GM23338 (cell line): ENCODE measurements around the gene CNNM3. TPM values are rescaled to one million over a fixed set of nuclear protein-coding genes. Genes with fewer than 3 reads are reported as not detected.

Experiments
- ATAC-seq: fragments of 200-7000 bp; cut with Tn5 transposase; 3 replicates; pipeline ENCODE4 v1.9.1; 2020
- DNase-seq: peaks from one replicate; pipeline ENCODE4 v3.0.0-alpha.2; 2015; ENCODE audit warnings: low spot score
- H2AFZ ChIP-seq: fragments of 200-600 bp; sonication (generic); 2 replicates; pipeline ENCODE4 v1.8.0; 2016; ENCODE audit warnings: antibody characterized with exemption, mild to moderate bottlenecking, moderate library complexity
- H3F3A ChIP-seq: fragments of 200-600 bp; sonication (generic); replicated peaks from 2 replicates; pipeline ENCODE4 v1.8.0; 2017; ENCODE audit warnings: antibody characterized with exemption, mixed run types, low read depth
- H3K27ac ChIP-seq: fragments of 200-600 bp; sonication (generic); 2 replicates; pipeline ENCODE4 v1.6.1; 2016; ENCODE audit warnings: low read depth
- H3K27me3 ChIP-seq: fragments of 200-600 bp; sonication (generic); 2 replicates; pipeline ENCODE4 v1.8.0; 2016; ENCODE audit warnings: mild to moderate bottlenecking, mixed run types, moderate library complexity; ENCODE audit not compliant: insufficient read depth
- H3K36me3 ChIP-seq: fragments of 200-600 bp; sonication (generic); 2 replicates; pipeline ENCODE4 v1.8.0; 2016; ENCODE audit warnings: mild to moderate bottlenecking; ENCODE audit not compliant: insufficient read depth
- H3K4me1 ChIP-seq: fragments of 200-600 bp; sonication (generic); 2 replicates; pipeline ENCODE4 v1.8.0; 2016; ENCODE audit warnings: mild to moderate bottlenecking, moderate library complexity; ENCODE audit not compliant: insufficient read depth
- H3K4me2 ChIP-seq: fragments of 200-600 bp; sonication (generic); 2 replicates; pipeline ENCODE4 v1.7.1; 2017; ENCODE audit warnings: mixed run types
- H3K4me3 ChIP-seq: fragments of 200-600 bp; sonication (generic); 2 replicates; pipeline ENCODE4 v1.6.1; 2016; ENCODE audit warnings: mixed run types
- H3K79me2 ChIP-seq: fragments of 200-600 bp; sonication (generic); replicated peaks from 2 replicates; pipeline ENCODE4 v1.8.0; 2017; ENCODE audit warnings: mild to moderate bottlenecking; ENCODE audit not compliant: insufficient read depth
- H3K9me2 ChIP-seq: fragments of 200-600 bp; sonication (generic); 2 replicates; pipeline ENCODE4 v1.8.0; 2017; ENCODE audit not compliant: insufficient read depth
- H4K20me1 ChIP-seq: fragments of 200-600 bp; sonication (generic); replicated peaks from 2 replicates; pipeline ENCODE4 v1.8.0; 2017; ENCODE audit warnings: mild to moderate bottlenecking; ENCODE audit not compliant: insufficient read depth
- H3K27ac Mint-ChIP-seq: 2 replicates; pipeline ENCODE4 v1.8.0; 2020; ENCODE audit warnings: inconsistent platforms, mild to moderate bottlenecking, moderate library complexity, mixed read lengths
- H3K27me3 Mint-ChIP-seq: 3 replicates; pipeline ENCODE4 v1.8.0; 2022; ENCODE audit warnings: low read depth, mild to moderate bottlenecking, moderate library complexity, mixed read lengths, inconsistent platforms; ENCODE audit not compliant: insufficient read depth, poor library complexity
- H3K36me3 Mint-ChIP-seq: 3 replicates; pipeline ENCODE4 v1.8.0; 2021; ENCODE audit warnings: low read depth, mild to moderate bottlenecking, inconsistent platforms, moderate library complexity, mixed read lengths
- H3K4me1 Mint-ChIP-seq: 3 replicates; pipeline ENCODE4 v1.8.0; 2020; ENCODE audit warnings: mild to moderate bottlenecking, inconsistent platforms, mixed read lengths
- H3K4me3 Mint-ChIP-seq: 3 replicates; pipeline ENCODE4 v1.8.0; 2021; ENCODE audit warnings: moderate library complexity, mild to moderate bottlenecking, inconsistent platforms, mixed read lengths
- H3K9me3 Mint-ChIP-seq: 3 replicates; pipeline ENCODE4 v1.8.0; 2020; ENCODE audit warnings: moderate library complexity, mild to moderate bottlenecking, inconsistent platforms, mixed read lengths
- CREB1 ChIP-seq: fragments of 250-450 bp; sonication (Bioruptor Pico); IDR thresholded peaks from 2 replicates; pipeline ENCODE4 v1.5.0; 2020; ENCODE audit warnings: low read depth, mild to moderate bottlenecking, moderate library complexity
- EZH2 ChIP-seq: fragments of 200-600 bp; sonication (generic); IDR thresholded peaks from one replicate; pipeline ENCODE4 v1.8.0; 2017; ENCODE audit warnings: antibody characterized with exemption, mild to moderate bottlenecking, low read depth; ENCODE audit not compliant: unreplicated experiment
- EZH2phosphoT487 ChIP-seq: fragments of 200-600 bp; sonication (generic); IDR thresholded peaks from one replicate; pipeline ENCODE4 v1.8.1; 2018; ENCODE audit warnings: antibody characterized with exemption; ENCODE audit not compliant: unreplicated experiment
- JUNB ChIP-seq: IDR thresholded peaks from one replicate; pipeline ENCODE4 v1.6.1; 2016; ENCODE audit warnings: antibody characterized with exemption; ENCODE audit not compliant: unreplicated experiment
- NANOG ChIP-seq: IDR thresholded peaks from 2 replicates; pipeline ENCODE4 v1.6.1; 2016; ENCODE audit warnings: antibody characterized with exemption, borderline replicate concordance
- POLR2AphosphoS5 ChIP-seq: IDR thresholded peaks from 2 replicates; pipeline ENCODE4 v1.6.1; 2016; ENCODE audit warnings: antibody characterized with exemption, low read depth
- STAT1 ChIP-seq: IDR thresholded peaks from one replicate; pipeline ENCODE4 v1.6.1; 2016; ENCODE audit warnings: antibody characterized with exemption; ENCODE audit not compliant: unreplicated experiment
- ZNF114 ChIP-seq: fragments of 250-450 bp; sonication (Bioruptor Pico); IDR thresholded peaks from 2 replicates; pipeline ENCODE4 v1.5.0; 2020; ENCODE audit warnings: mild to moderate bottlenecking, moderate library complexity
- ZNF331 ChIP-seq: fragments of 250-450 bp; sonication (Bioruptor Pico); IDR thresholded peaks from 2 replicates; pipeline ENCODE4 v1.5.0; 2020; ENCODE audit warnings: low read depth, mild to moderate bottlenecking, moderate library complexity
- polyA plus RNA-seq: library from polyadenylated mRNA; unstranded; fragments of >200 nt; fragmentation: Nextera tagmentation; extraction: Ambion mirVana; gene quantifications from 2 replicates; pipeline ENCODE4 v1.2.1, GENCODE V29; 2016
- total RNA-seq: library from RNA; depleted of rRNA; stranded (reverse); fragments of >200 nt; shearing (Covaris generic); gene quantifications from 2 replicates; pipeline ENCODE4 v1.2.3, GENCODE V29; 2014
- TF ChIP-seq, protein P1 (sequence below), 2 experiments: fragments of 200-600 bp in 1 of 2; sonication (generic) in 1 of 2; conservative IDR thresholded peaks; 2 replicates each; pipeline versions ENCODE4 v1.5.1 to v1.6.1; 2016 to 2017; ENCODE audit warnings: antibody characterized with exemption in 2 of 2, low read depth in 2 of 2, mild to moderate bottlenecking in 2 of 2, moderate library complexity in 1 of 2
- TF ChIP-seq, protein P2 (sequence below): fragments of 250-450 bp; sonication (Bioruptor Pico); IDR thresholded peaks from 2 replicates; pipeline ENCODE4 v1.5.0; 2020; ENCODE audit warnings: mild to moderate bottlenecking, moderate library complexity

Gene CNNM3
- total and polyA plus RNA-seq, 2 experiments from 2014 or later = 5.3 to 25.7 TPM

DNA sequence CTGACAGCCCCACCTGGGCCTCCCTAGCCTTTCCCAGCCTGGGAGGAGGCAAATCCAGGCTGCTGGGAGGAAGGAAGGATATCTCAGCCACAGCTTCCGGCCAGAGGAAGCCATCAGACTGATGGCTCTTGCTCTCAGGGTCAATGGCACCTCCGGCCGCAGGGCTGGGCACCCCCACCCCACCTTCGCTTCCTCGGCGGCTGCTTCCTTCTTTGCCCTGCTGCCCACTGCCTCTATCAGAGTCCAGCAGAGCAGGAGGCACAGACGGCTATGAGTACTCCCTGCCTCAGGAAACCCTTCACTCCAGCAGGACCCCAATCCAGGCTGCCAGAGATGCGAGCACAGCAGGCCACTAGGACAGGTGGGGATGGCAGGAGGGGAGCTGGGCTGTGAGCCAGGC is 50.5 kb downstream of the CNNM3 start:
- Histone ChIP-seq H2AFZ (no peak overlapping the region), H3K27ac (no peak overlapping the region), H3K4me1 (peaks cover 16% of the 10 kb centered on the region), H3K27me3 (no peaks in the 10 kb centered on the region), H3F3A (peaks cover 7% of the 10 kb centered on the region; the same call in 1 of the 2 replicates), H3K79me2 (peaks cover 36% of the 10 kb centered on the region), H3K9me2 (no peaks in the 10 kb centered on the region), H4K20me1 (no peaks in the 10 kb centered on the region; the same call in 1 of the 2 replicates), H3K4me2 (no peak overlapping the region), H3K4me3 (no peak overlapping the region), H3K36me3 (peaks cover 26% of the 10 kb centered on the region; the same call in 1 of the 2 replicates)
- H3K27ac Mint-ChIP-seq = no peak overlapping the region
- H3K4me3 Mint-ChIP-seq = peak overlapping the region; percentile 52; the same call in 2 of the 3 replicates
- no peaks in the 10 kb centered on the region; the same call in 2 of the 3 replicates for H3K9me3 Mint-ChIP-seq
- DNase-seq (no peak), ATAC-seq (no peak)
- H3K36me3 Mint-ChIP-seq = peaks cover 57% of the 10 kb centered on the region
- peaks cover 20% of the 10 kb centered on the region for H3K27me3 Mint-ChIP-seq
- peaks cover 24% of the 10 kb centered on the region for H3K4me1 Mint-ChIP-seq
- TF ChIP-seq ZNF114 (no peak), CREB1 (CRISPR knock-in tag) (no peak)

DNA sequence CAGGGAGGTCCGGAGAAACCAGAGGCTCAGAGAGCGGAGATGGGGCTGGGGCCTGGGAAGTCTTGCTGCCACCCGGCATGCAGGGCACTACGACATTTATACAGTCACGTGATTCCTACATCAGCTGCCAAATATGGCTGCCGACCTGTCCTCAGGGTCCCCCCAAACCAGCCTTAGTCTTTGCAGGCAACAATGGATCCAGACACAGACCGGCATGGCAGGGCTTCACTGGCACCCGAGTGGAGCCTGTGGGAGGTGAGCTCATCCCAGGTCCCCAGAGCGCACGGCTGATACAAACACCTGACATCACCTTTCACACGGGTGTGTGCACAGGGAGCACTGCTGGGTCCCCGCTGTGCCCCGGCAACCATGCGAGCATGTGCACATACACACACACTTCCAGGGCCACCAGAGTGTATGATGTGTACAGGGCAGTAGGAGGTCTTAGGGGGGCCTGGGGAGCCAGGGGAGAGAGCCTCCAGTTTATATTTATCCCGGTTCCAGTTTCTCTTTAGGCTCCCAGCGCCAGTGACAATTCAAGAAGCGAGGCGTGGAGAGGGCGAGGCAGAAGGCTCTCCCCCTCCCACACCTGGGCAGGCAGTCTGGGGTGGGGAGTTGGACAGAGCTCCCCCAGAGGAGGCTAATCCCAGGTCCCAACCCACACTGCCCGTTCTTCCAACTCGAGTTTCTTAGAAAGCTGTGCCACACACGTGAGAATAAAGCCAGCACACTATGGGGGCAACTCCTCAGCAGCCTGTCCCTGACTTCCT is 51.1 kb downstream of the CNNM3 start:
- H3K4me2 ChIP-seq = peak overlapping the region; percentile 95
- H3K36me3 Mint-ChIP-seq = peaks cover 52% of the 10 kb centered on the region
- peaks cover 16% of the 10 kb centered on the region for H3K4me1 ChIP-seq
- H3K27ac Mint-ChIP-seq = peak overlapping the region; percentile 93
- H4K20me1 ChIP-seq = no peaks in the 10 kb centered on the region; the same call in 1 of the 2 replicates
- H3K4me1 Mint-ChIP-seq = peaks cover 26% of the 10 kb centered on the region
- ATAC-seq (no peak), DNase-seq (no peak)
- no peak overlapping the region for H2AFZ ChIP-seq
- H3K27me3 ChIP-seq = no peaks in the 10 kb centered on the region
- peaks cover 20% of the 10 kb centered on the region for H3K27me3 Mint-ChIP-seq
- peaks cover 22% of the 10 kb centered on the region; the same call in 1 of the 2 replicates for H3K36me3 ChIP-seq
- no peaks in the 10 kb centered on the region; the same call in 2 of the 3 replicates for H3K9me3 Mint-ChIP-seq
- peaks cover 33% of the 10 kb centered on the region for H3K79me2 ChIP-seq
- no peaks in the 10 kb centered on the region for H3K9me2 ChIP-seq
- H3K4me3 Mint-ChIP-seq = peak overlapping the region; percentile 87
- H3K27ac ChIP-seq = peak overlapping the region; percentile 87; the same call in 1 of the 2 replicates
- peak overlapping the region; percentile 90 for H3K4me3 ChIP-seq
- 0 out of 2 replicates have a peak, but pooled peaks cover under 1% of the 10 kb centered on the region for H3F3A ChIP-seq
- TF ChIP-seq JUNB (no peak), NANOG (no peak), POLR2AphosphoS5 (no peak), STAT1 (no peak), ZNF114 (no peak), ZNF331 (no peak), EZH2phosphoT487 (no peak), EZH2 (no peak)
- TF ChIP-seq, protein P1, sequence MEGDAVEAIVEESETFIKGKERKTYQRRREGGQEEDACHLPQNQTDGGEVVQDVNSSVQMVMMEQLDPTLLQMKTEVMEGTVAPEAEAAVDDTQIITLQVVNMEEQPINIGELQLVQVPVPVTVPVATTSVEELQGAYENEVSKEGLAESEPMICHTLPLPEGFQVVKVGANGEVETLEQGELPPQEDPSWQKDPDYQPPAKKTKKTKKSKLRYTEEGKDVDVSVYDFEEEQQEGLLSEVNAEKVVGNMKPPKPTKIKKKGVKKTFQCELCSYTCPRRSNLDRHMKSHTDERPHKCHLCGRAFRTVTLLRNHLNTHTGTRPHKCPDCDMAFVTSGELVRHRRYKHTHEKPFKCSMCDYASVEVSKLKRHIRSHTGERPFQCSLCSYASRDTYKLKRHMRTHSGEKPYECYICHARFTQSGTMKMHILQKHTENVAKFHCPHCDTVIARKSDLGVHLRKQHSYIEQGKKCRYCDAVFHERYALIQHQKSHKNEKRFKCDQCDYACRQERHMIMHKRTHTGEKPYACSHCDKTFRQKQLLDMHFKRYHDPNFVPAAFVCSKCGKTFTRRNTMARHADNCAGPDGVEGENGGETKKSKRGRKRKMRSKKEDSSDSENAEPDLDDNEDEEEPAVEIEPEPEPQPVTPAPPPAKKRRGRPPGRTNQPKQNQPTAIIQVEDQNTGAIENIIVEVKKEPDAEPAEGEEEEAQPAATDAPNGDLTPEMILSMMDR (conservative IDR thresholded peaks at IDR 0.05; ENCODE audit: low read depth in 2 of 2) = no peak
- TF ChIP-seq, protein P2, sequence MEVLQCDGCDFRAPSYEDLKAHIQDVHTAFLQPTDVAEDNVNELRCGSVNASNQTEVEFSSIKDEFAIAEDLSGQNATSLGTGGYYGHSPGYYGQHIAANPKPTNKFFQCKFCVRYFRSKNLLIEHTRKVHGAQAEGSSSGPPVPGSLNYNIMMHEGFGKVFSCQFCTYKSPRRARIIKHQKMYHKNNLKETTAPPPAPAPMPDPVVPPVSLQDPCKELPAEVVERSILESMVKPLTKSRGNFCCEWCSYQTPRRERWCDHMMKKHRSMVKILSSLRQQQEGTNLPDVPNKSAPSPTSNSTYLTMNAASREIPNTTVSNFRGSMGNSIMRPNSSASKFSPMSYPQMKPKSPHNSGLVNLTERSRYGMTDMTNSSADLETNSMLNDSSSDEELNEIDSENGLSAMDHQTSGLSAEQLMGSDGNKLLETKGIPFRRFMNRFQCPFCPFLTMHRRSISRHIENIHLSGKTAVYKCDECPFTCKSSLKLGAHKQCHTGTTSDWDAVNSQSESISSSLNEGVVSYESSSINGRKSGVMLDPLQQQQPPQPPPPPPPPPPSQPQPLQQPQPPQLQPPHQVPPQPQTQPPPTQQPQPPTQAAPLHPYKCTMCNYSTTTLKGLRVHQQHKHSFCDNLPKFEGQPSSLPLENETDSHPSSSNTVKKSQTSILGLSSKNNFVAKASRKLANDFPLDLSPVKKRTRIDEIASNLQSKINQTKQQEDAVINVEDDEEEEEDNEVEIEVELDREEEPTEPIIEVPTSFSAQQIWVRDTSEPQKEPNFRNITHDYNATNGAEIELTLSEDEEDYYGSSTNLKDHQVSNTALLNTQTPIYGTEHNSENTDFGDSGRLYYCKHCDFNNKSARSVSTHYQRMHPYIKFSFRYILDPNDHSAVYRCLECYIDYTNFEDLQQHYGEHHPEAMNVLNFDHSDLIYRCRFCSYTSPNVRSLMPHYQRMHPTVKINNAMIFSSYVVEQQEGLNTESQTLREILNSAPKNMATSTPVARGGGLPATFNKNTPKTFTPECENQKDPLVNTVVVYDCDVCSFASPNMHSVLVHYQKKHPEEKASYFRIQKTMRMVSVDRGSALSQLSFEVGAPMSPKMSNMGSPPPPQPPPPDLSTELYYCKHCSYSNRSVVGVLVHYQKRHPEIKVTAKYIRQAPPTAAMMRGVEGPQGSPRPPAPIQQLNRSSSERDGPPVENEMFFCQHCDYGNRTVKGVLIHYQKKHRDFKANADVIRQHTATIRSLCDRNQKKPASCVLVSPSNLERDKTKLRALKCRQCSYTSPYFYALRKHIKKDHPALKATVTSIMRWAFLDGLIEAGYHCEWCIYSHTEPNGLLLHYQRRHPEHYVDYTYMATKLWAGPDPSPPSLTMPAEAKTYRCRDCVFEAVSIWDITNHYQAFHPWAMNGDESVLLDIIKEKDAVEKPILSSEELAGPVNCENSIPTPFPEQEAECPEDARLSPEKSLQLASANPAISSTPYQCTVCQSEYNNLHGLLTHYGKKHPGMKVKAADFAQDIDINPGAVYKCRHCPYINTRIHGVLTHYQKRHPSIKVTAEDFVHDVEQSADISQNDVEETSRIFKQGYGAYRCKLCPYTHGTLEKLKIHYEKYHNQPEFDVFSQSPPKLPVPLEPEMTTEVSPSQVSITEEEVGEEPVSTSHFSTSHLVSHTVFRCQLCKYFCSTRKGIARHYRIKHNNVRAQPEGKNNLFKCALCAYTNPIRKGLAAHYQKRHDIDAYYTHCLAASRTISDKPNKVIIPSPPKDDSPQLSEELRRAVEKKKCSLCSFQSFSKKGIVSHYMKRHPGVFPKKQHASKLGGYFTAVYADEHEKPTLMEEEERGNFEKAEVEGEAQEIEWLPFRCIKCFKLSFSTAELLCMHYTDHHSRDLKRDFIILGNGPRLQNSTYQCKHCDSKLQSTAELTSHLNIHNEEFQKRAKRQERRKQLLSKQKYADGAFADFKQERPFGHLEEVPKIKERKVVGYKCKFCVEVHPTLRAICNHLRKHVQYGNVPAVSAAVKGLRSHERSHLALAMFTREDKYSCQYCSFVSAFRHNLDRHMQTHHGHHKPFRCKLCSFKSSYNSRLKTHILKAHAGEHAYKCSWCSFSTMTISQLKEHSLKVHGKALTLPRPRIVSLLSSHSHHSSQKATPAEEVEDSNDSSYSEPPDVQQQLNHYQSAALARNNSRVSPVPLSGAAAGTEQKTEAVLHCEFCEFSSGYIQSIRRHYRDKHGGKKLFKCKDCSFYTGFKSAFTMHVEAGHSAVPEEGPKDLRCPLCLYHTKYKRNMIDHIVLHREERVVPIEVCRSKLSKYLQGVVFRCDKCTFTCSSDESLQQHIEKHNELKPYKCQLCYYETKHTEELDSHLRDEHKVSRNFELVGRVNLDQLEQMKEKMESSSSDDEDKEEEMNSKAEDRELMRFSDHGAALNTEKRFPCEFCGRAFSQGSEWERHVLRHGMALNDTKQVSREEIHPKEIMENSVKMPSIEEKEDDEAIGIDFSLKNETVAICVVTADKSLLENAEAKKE = no peak
